ENCODE data around the gene CARD11. TPM values are rescaled to one million over a fixed set of nuclear protein-coding genes. Genes with fewer than 3 reads are reported as not detected.
A peak's percentile ranks its signal among the peaks of the same experiment; 100 is the strongest.

Gene CARD11
- total RNA-seq, 1 experiment from 2014 or later, result not detected

- no peak for DNase-seq (ENCODE audit: low spot score)
- in situ Hi-C loops (cut with HindIII; ENCODE audit: low sequenced_read_pairs), result no loop called here
These were observed 170.5 kb downstream of the CARD11 start for GRCh38 chr7:2873146-2873545.

- in situ Hi-C loops (cut with HindIII; ENCODE audit: low sequenced_read_pairs), result no loop called here
- DNase-seq (ENCODE audit: low spot score), result no peak
These were observed 171.3 kb downstream of the CARD11 start for GRCh38 chr7:2872296-2872874.

- in situ Hi-C loops (cut with HindIII; ENCODE audit: low sequenced_read_pairs), result no loop called here
- DNase-seq (ENCODE audit: low spot score), result no peak
These were observed 173.2 kb downstream of the CARD11 start for GRCh38 chr7:2870471-2870931.

GRCh38 chr7:2869981-2870380, 173.7 kb downstream of the CARD11 start:
- no peak for DNase-seq (ENCODE audit: low spot score)
- in situ Hi-C loops (cut with HindIII; ENCODE audit: low sequenced_read_pairs), result no loop called here

GRCh38 chr7:2866601-2867000, 177.1 kb downstream of the CARD11 start:
- in situ Hi-C loops (cut with HindIII; ENCODE audit: low sequenced_read_pairs), result no loop called here
- DNase-seq (ENCODE audit: low spot score), result no peak

- peak; percentile 68 for DNase-seq (ENCODE audit: low spot score)
- in situ Hi-C loops (cut with HindIII; ENCODE audit: low sequenced_read_pairs), result no loop called here
These were observed 178.5 kb downstream of the CARD11 start for GRCh38 chr7:2864999-2865670.

- no peak for DNase-seq (ENCODE audit: low spot score)
- in situ Hi-C loops (cut with HindIII; ENCODE audit: low sequenced_read_pairs), result no loop called here
These were observed 179.3 kb downstream of the CARD11 start for GRCh38 chr7:2864204-2864985.

GRCh38 chr7:2863461-2864066, 180.1 kb downstream of the CARD11 start:
- DNase-seq (ENCODE audit: low spot score), result peak; percentile 10
- in situ Hi-C loops (cut with HindIII; ENCODE audit: low sequenced_read_pairs), result no loop called here

GRCh38 chr7:2862831-2863361, 180.8 kb downstream of the CARD11 start:
- in situ Hi-C loops (cut with HindIII; ENCODE audit: low sequenced_read_pairs), result no loop called here

GRCh38 chr7:2861509-2861908, 182.2 kb downstream of the CARD11 start:
- in situ Hi-C loops (cut with HindIII; ENCODE audit: low sequenced_read_pairs), result no loop called here

More at GRCh38 chr7:2862831-2863361, 180.8 kb downstream of the CARD11 start:
- DNase-seq (ENCODE audit: low spot score), result no peak

GRCh38 chr7:2860627-2861133, 183.0 kb downstream of the CARD11 start:
- in situ Hi-C loops (cut with HindIII; ENCODE audit: low sequenced_read_pairs), result no loop called here
- DNase-seq (ENCODE audit: low spot score), result peak; percentile 29

More at GRCh38 chr7:2861509-2861908, 182.2 kb downstream of the CARD11 start:
- no peak for DNase-seq (ENCODE audit: low spot score)

- in situ Hi-C loops (cut with HindIII; ENCODE audit: low sequenced_read_pairs), result no loop called here
These were observed 183.7 kb downstream of the CARD11 start for GRCh38 chr7:2859952-2860351.

GRCh38 chr7:2858621-2859020, 185.0 kb downstream of the CARD11 start:
- no peak for DNase-seq (ENCODE audit: low spot score)
- in situ Hi-C loops (cut with HindIII; ENCODE audit: low sequenced_read_pairs), result no loop called here

More at GRCh38 chr7:2859952-2860351, 183.7 kb downstream of the CARD11 start:
- DNase-seq (ENCODE audit: low spot score), result no peak

- DNase-seq (ENCODE audit: low spot score), result no peak
- in situ Hi-C loops (cut with HindIII; ENCODE audit: low sequenced_read_pairs), result no loop called here
These were observed 187.1 kb downstream of the CARD11 start for GRCh38 chr7:2856388-2857169.

Other genes with a start within 250 kb of the CARD11 start
- gene GNA12, start 199.6 kb downstream of the CARD11 start, total RNA-seq (2014; rRNA removed; shearing (Covaris generic)), result 17.7 and 18.2 TPM in 2 replicates